Measurements from ENCODE around the gene LGALS1.

DNA sequence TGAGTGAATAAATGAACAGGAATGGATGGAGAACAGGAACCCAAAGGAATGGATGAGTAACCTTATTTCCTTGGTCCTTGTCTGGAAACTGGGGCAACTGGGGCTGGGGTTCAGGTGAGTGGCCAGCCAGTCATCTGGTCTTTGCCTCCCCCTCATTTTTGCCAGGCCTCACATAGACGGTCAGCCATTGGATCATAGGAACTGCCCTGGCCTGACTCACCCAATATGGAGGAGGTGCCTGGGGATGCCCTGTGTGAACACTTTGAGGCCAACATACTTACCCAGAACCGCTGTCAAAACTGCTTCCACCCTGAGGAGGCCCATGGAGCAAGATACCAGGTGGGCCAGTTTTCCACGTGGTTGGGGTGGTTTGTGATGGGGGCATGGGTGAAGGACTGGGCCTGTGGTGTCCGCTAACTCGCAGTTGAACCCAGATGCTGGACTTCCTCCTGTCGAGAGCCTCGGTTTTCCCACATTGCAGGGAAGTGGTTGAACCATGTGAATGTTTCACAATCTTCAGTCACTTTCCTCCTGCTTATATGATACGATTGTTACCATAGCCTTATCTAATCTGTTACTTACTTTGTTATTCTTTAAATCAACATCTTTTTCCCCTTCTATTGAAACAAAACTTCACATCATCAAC lies 25.8 kb downstream of the LGALS1 start:
- no peak for TF ChIP-seq NR2C1 (IDR thresholded peaks at IDR 0.05)
- no peak for TF ChIP-seq NR2C1 (tag; IDR thresholded peaks at IDR 0.05)
- no peak for TF ChIP-seq NR2C2 (CRISPR knock-in tag; IDR thresholded peaks at IDR 0.05)
- no peak for TF ChIP-seq NR2C2 (tag; IDR thresholded peaks at IDR 0.05)
- no peak for TF ChIP-seq SMAD1 (IDR thresholded peaks at IDR 0.05; ENCODE audit: low read depth, low read length, partially characterized antibody)
- no peak for TF ChIP-seq THRAP3 (IDR thresholded peaks at IDR 0.05; ENCODE audit: borderline replicate concordance)
- TF ChIP-seq EZH2 (IDR thresholded peaks at IDR 0.05; ENCODE audit: borderline replicate concordance, low read depth, low read length): no peak
- TF ChIP-seq TSC22D4 (tag; IDR thresholded peaks at IDR 0.05): no peak
- TF ChIP-seq, protein P1, sequence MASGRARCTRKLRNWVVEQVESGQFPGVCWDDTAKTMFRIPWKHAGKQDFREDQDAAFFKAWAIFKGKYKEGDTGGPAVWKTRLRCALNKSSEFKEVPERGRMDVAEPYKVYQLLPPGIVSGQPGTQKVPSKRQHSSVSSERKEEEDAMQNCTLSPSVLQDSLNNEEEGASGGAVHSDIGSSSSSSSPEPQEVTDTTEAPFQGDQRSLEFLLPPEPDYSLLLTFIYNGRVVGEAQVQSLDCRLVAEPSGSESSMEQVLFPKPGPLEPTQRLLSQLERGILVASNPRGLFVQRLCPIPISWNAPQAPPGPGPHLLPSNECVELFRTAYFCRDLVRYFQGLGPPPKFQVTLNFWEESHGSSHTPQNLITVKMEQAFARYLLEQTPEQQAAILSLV (tag; IDR thresholded peaks at IDR 0.05): no peak
- no peak for TF ChIP-seq MEF2A (IDR thresholded peaks at IDR 0.05; ENCODE audit: control insufficient read depth, low read depth, low read length)
- TF ChIP-seq ZNF165 (CRISPR knock-in tag; IDR thresholded peaks at IDR 0.05; ENCODE audit: borderline replicate concordance): no peak
- no peak for TF ChIP-seq L3MBTL2 (IDR thresholded peaks at IDR 0.05)
- TF ChIP-seq SMARCA4 (IDR thresholded peaks at IDR 0.05): no peak

Measured in K562 (cell line).